Measurements from ENCODE around the gene SRP54. TPM values are rescaled to one million over a fixed set of nuclear protein-coding genes. Genes with fewer than 3 reads are reported as not detected.
A peak's percentile ranks its signal among the peaks of the same experiment; 100 is the strongest.

Gene SRP54
- total and polyA plus RNA-seq, 2 donors (not counting 3 experiments of a cell fraction or from before 2014, with no cell fraction given): 32.8 to 63.7 TPM

DNA sequence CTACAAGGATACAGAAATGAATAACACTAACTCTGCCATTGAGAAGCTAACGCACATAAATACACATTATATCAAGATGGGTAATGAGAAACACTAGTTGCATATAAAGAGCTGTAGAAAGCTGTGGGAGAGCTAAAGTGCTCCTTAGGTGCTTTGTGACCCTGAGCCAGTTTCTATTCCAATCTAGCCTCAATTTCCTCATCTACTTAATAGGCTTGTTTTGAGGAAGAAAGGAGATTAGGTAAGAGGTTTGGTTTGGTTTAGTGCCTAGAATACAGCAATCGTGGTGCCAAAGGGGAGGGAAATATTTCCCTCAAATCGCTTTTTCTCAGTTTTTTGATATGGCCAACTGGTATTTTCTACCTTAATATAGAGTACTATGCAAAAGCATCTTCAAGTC, 994 bp downstream of the SRP54 start:
- H2AFZ ChIP-seq (ENCODE audit: low read depth, low read length): no peak overlapping the region
- no peaks in the 10 kb centered on the region for H3K9me3 ChIP-seq (replicated peaks; ENCODE audit: control insufficient read depth, insufficient read depth, low read length)
- FAIRE-seq: no peak
- H3K27ac ChIP-seq (ENCODE audit: insufficient read depth, low read depth, low read length): no peak overlapping the region
- H3K4me3 ChIP-seq (replicated peaks in 1 of 3; ENCODE audit: insufficient read depth in 1 of 3, low read depth in 1 of 3, low read length in 3 of 3): peak overlapping the region; percentile 71 to 91 (median 85)
- no peaks in the 10 kb centered on the region for H3K36me3 ChIP-seq (ENCODE audit: control insufficient read depth in 2 of 2, extremely low read depth in 1 of 2, insufficient read depth in 2 of 2, low read length in 2 of 2)
- H3K4me1 ChIP-seq (ENCODE audit: control insufficient read depth, extremely low read depth, insufficient read depth, low read length): peaks cover 15% of the 10 kb centered on the region
- no peaks in the 10 kb centered on the region for H3K27me3 ChIP-seq (ENCODE audit: control insufficient read depth in 2 of 2, insufficient read depth in 2 of 2, low read length in 2 of 2)
- no peak for DNase-seq (ENCODE audit: low read depth, low spot score)
- H3K9ac ChIP-seq (replicated peaks; ENCODE audit: extremely low read depth, insufficient read depth, low read length): peak overlapping the region; percentile 96
- TF ChIP-seq POLR2AphosphoS5 (IDR thresholded peaks at IDR 0.05; ENCODE audit: insufficient read depth, low read depth, low read length) (no peak), FOS (IDR thresholded peaks at IDR 0.05; ENCODE audit: borderline replicate concordance, insufficient read depth, low read length) (no peak), MYC (IDR thresholded peaks at IDR 0.05; ENCODE audit: low read depth, low read length) (no peak), EZH2 (IDR thresholded peaks at IDR 0.05; ENCODE audit: borderline replicate concordance, low read depth, low read length, severe bottlenecking) (no peak), JUN (IDR thresholded peaks at IDR 0.05; ENCODE audit: borderline replicate concordance, insufficient read depth, insufficient read length, low read depth) (no peak), POLR2A (IDR thresholded peaks at IDR 0.05; ENCODE audit: low read depth, low read length) (no peak), GATA2 (IDR thresholded peaks at IDR 0.05; ENCODE audit: insufficient read depth, insufficient read length, low read depth, low read length) (no peak)
- TF ChIP-seq, protein P1, sequence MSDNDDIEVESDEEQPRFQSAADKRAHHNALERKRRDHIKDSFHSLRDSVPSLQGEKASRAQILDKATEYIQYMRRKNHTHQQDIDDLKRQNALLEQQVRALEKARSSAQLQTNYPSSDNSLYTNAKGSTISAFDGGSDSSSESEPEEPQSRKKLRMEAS (IDR thresholded peaks at IDR 0.05; ENCODE audit: insufficient read depth, insufficient read length): no peak
- TF ChIP-seq, protein P2, sequence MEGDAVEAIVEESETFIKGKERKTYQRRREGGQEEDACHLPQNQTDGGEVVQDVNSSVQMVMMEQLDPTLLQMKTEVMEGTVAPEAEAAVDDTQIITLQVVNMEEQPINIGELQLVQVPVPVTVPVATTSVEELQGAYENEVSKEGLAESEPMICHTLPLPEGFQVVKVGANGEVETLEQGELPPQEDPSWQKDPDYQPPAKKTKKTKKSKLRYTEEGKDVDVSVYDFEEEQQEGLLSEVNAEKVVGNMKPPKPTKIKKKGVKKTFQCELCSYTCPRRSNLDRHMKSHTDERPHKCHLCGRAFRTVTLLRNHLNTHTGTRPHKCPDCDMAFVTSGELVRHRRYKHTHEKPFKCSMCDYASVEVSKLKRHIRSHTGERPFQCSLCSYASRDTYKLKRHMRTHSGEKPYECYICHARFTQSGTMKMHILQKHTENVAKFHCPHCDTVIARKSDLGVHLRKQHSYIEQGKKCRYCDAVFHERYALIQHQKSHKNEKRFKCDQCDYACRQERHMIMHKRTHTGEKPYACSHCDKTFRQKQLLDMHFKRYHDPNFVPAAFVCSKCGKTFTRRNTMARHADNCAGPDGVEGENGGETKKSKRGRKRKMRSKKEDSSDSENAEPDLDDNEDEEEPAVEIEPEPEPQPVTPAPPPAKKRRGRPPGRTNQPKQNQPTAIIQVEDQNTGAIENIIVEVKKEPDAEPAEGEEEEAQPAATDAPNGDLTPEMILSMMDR (IDR thresholded peaks at IDR 0.05; ENCODE audit: extremely low read depth in 1 of 2, insufficient read depth in 1 of 2, low read depth in 1 of 2, low read length in 2 of 2): no peak
- ChIA-PET CTCF (interaction anchor here (1.2 to 1.7 kb wide), 3 partner anchors 12 to 430 kb away, joined by 3 to 4 read pairs (median 3); no protein-coding TSS in a partner anchor), POLR2A (interaction anchor here (1.0 to 1.2 kb wide), 2 partner anchors 62 to 308 kb away, joined by 4 read pairs; partner anchors contain the start of genes FAM177A1 and PSMA6)
- peaks cover 72% of the 10 kb centered on the region for H3K79me2 ChIP-seq (ENCODE audit: control insufficient read depth, insufficient read depth, low read length)
- H4K20me1 ChIP-seq (replicated peaks; ENCODE audit: control insufficient read depth, extremely low read depth, insufficient read depth, low read length): no peaks in the 10 kb centered on the region
- peak overlapping the region; percentile 83 for H3K4me2 ChIP-seq (ENCODE audit: insufficient read depth, low read length)
- BruUV-seq (replicated peaks): no TSS peak
- intact Hi-C loops (cut with micrococcal nuclease) (loop anchor here (2.0 to 10.0 kb wide), 5 partner anchors 203 to 431 kb away; partner anchors contain the start of genes CFL2 and PSMA6), dilution Hi-C loops (cut with MboI; ENCODE audit: extremely low pct_ligation_motif_present, low sequenced_read_pairs) (no loop called here)
- no peaks in the 10 kb centered on the region for H3K9me1 ChIP-seq (replicated peaks; ENCODE audit: control insufficient read depth, extremely low read depth, insufficient read depth, low read length)
